Fibroblast of lung (primary cell): Measurements from ENCODE around the gene HSF5. TPM values are rescaled to one million over a fixed set of nuclear protein-coding genes. Genes with fewer than 3 reads are reported as not detected.

Source experiments
- DNase-seq, 2 donors: peaks; one replicate each; pipeline versions ENCODE4 v3.0.0 to v3.0.0-alpha.2; 2010; ENCODE audit warnings: low read depth in 2 of 2
- H2AFZ ChIP-seq: 2 replicates; pipeline ENCODE4 v1.5.1; 2012; ENCODE audit warnings: low read length, control low read depth, inconsistent platforms
- H3K27ac ChIP-seq: 2 replicates; pipeline ENCODE4 v1.5.1; 2011; ENCODE audit warnings: low read length, control low read depth; ENCODE audit not compliant: insufficient read depth
- H3K27me3 ChIP-seq: 2 replicates; pipeline ENCODE4 v1.5.1; 2011; ENCODE audit warnings: mild to moderate bottlenecking, low read length; ENCODE audit not compliant: control insufficient read depth, insufficient read depth
- H3K36me3 ChIP-seq: 2 replicates; pipeline ENCODE4 v1.5.1; 2011; ENCODE audit warnings: low read length; ENCODE audit not compliant: control insufficient read depth, insufficient read depth
- H3K4me1 ChIP-seq: 2 replicates; pipeline ENCODE4 v1.5.1; 2011; ENCODE audit warnings: low read length; ENCODE audit not compliant: control insufficient read depth, insufficient read depth; ENCODE audit errors: extremely low read depth
- H3K4me2 ChIP-seq: 2 replicates; pipeline ENCODE4 v1.5.1; 2011; ENCODE audit warnings: low read length, control low read depth; ENCODE audit not compliant: insufficient read depth; ENCODE audit errors: extremely low read depth
- H3K4me3 ChIP-seq, 4 experiments: fragments of 200-600 bp in 1 of 4; sonication (generic) in 1 of 4; replicated peaks in 1 of 4; 2 replicates each; pipeline ENCODE4 v1.5.1; 2011 to 2016; ENCODE audit warnings: low read length in 4 of 4, low read depth in 3 of 4, mild to moderate bottlenecking in 3 of 4, control low read depth in 2 of 4, inconsistent platforms in 1 of 4, mixed read lengths in 1 of 4; ENCODE audit not compliant: insufficient read depth in 1 of 4; ENCODE audit errors: control extremely low read depth in 1 of 4
- H3K79me2 ChIP-seq: 2 replicates; pipeline ENCODE4 v1.5.1; 2012; ENCODE audit warnings: mild to moderate bottlenecking, low read length, inconsistent platforms; ENCODE audit not compliant: control insufficient read depth, insufficient read depth
- H3K9ac ChIP-seq: 2 replicates; pipeline ENCODE4 v1.5.1; 2011; ENCODE audit warnings: mild to moderate bottlenecking, low read length, control low read depth; ENCODE audit not compliant: insufficient read depth
- H3K9me3 ChIP-seq: 2 replicates; pipeline ENCODE4 v1.5.1; 2012; ENCODE audit warnings: low read depth, low read length; ENCODE audit not compliant: control insufficient read depth, insufficient read depth
- H4K20me1 ChIP-seq: 2 replicates; pipeline ENCODE4 v1.5.1; 2011; ENCODE audit warnings: low read length; ENCODE audit not compliant: control insufficient read depth, insufficient read depth; ENCODE audit errors: extremely low read depth
- EZH2 ChIP-seq: IDR thresholded peaks from 2 replicates; pipeline ENCODE4 v1.5.1; 2012; ENCODE audit warnings: low read length, control low read depth, mild to moderate bottlenecking; ENCODE audit errors: missing control alignments
- polyA plus RNA-seq, 2 donors: library from polyadenylated mRNA; depleted of rRNA in 1 of 2; stranded (reverse) in 1 of 2; unstranded in 1 of 2; fragments of >200 nt; gene quantifications; 2 replicates each; pipeline ENCODE4 v1.2.1, GENCODE V29; 2011 to 2012; ENCODE audit warnings: missing spikeins in 1 of 2
- total RNA-seq: library from RNA; depleted of rRNA; stranded (reverse); fragments of >200 nt; gene quantifications from 2 replicates; pipeline ENCODE4 v1.2.1, GENCODE V29; 2014
- TF ChIP-seq, protein P1 (sequence below), 2 donors: IDR thresholded peaks in 1 of 2; conservative IDR thresholded peaks in 1 of 2; 1 replicate in 1 of 2; 2 replicates in 1 of 2; pipeline ENCODE4 v1.5.1; 2011 to 2012; ENCODE audit warnings: low read length in 2 of 2, control low read depth in 1 of 2, inconsistent platforms in 1 of 2, low read depth in 1 of 2, mild to moderate bottlenecking in 1 of 2

Gene HSF5
- total and polyA plus RNA-seq, 2 donors (not counting 1 experiment from before 2014, with no cell fraction given), result under 0.01 TPM; not detected in 1

- Histone ChIP-seq H3K79me2 (no peaks in the 10 kb centered on the region), H4K20me1 (no peaks in the 10 kb centered on the region), H3K27me3 (no peaks in the 10 kb centered on the region), H3K4me1 (no peaks in the 10 kb centered on the region), H3K27ac (no peak overlapping the region), H3K4me3 (no peak overlapping the region), H3K9ac (no peak overlapping the region), H2AFZ (no peak overlapping the region), H3K36me3 (no peaks in the 10 kb centered on the region), H3K4me2 (no peak overlapping the region), H3K9me3 (no peaks in the 10 kb centered on the region)
- no peak for TF ChIP-seq EZH2
- TF ChIP-seq, protein P1, sequence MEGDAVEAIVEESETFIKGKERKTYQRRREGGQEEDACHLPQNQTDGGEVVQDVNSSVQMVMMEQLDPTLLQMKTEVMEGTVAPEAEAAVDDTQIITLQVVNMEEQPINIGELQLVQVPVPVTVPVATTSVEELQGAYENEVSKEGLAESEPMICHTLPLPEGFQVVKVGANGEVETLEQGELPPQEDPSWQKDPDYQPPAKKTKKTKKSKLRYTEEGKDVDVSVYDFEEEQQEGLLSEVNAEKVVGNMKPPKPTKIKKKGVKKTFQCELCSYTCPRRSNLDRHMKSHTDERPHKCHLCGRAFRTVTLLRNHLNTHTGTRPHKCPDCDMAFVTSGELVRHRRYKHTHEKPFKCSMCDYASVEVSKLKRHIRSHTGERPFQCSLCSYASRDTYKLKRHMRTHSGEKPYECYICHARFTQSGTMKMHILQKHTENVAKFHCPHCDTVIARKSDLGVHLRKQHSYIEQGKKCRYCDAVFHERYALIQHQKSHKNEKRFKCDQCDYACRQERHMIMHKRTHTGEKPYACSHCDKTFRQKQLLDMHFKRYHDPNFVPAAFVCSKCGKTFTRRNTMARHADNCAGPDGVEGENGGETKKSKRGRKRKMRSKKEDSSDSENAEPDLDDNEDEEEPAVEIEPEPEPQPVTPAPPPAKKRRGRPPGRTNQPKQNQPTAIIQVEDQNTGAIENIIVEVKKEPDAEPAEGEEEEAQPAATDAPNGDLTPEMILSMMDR (conservative IDR thresholded peaks at IDR 0.05 in 1 of 2, IDR thresholded peaks at IDR 0.05 in 1 of 2; ENCODE audit: low read depth in 1 of 2, low read length in 2 of 2), result no peak
- no peak for DNase-seq
Measured at GRCh38 chr17:58373003-58373402, 115.2 kb downstream of the HSF5 start.

- Histone ChIP-seq H3K79me2 (no peaks in the 10 kb centered on the region), H3K9ac (no peak overlapping the region), H3K4me2 (no peak overlapping the region), H3K4me1 (no peaks in the 10 kb centered on the region), H2AFZ (no peak overlapping the region), H3K27me3 (no peaks in the 10 kb centered on the region), H3K36me3 (no peaks in the 10 kb centered on the region), H3K9me3 (no peaks in the 10 kb centered on the region), H3K4me3 (no peak overlapping the region), H3K27ac (no peak overlapping the region), H4K20me1 (no peaks in the 10 kb centered on the region)
- no peak for TF ChIP-seq EZH2
- TF ChIP-seq, protein P1 (conservative IDR thresholded peaks at IDR 0.05 in 1 of 2, IDR thresholded peaks at IDR 0.05 in 1 of 2; ENCODE audit: low read depth in 1 of 2, low read length in 2 of 2), result no peak
- DNase-seq, result no peak
Measured at GRCh38 chr17:58371300-58371950, 116.8 kb downstream of the HSF5 start.

DNA sequence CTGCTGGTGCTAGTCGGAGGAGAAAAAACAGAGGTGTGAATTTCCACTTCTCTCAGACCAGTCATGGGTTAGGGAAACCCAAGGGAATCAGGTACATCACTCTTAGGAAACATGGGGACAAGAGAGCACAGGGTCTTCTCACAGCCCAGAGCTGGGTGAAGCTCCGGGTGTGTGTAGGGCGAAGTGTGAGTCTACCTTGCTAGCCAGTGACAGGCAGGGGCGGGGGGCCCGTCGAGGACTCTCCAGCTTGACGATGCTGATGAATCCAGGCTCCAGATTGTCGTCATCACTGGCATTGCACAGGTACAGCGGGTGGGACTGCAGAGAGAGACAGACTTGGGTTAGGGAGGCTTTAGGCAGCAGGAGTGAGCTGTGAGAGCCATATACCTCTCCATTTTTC is 117.5 kb downstream of the HSF5 start:
- H3K9ac ChIP-seq, result no peak overlapping the region
- H3K36me3 ChIP-seq, result no peaks in the 10 kb centered on the region
- H3K27ac ChIP-seq, result no peak overlapping the region
- no peak overlapping the region for H3K4me3 ChIP-seq
- TF ChIP-seq EZH2, result no peak
- TF ChIP-seq, protein P1 (conservative IDR thresholded peaks at IDR 0.05 in 1 of 2, IDR thresholded peaks at IDR 0.05 in 1 of 2; ENCODE audit: low read depth in 1 of 2, low read length in 2 of 2), result no peak
- no peaks in the 10 kb centered on the region for H3K27me3 ChIP-seq
- H2AFZ ChIP-seq, result no peak overlapping the region
- no peaks in the 10 kb centered on the region for H4K20me1 ChIP-seq
- no peak overlapping the region for H3K4me2 ChIP-seq
- H3K79me2 ChIP-seq, result no peaks in the 10 kb centered on the region
- no peaks in the 10 kb centered on the region for H3K4me1 ChIP-seq
- DNase-seq, result no peak
- H3K9me3 ChIP-seq, result no peaks in the 10 kb centered on the region
